GOT3 (cell line): Measurements from ENCODE around the gene PLAC1.

Experiments used
- DNase-seq: peaks from one replicate; lab custom pipeline; 2025; ENCODE audit warnings: mixed read lengths; lab: John Stamatoyannopoulos, UW

PLAC1 gene, protein sequence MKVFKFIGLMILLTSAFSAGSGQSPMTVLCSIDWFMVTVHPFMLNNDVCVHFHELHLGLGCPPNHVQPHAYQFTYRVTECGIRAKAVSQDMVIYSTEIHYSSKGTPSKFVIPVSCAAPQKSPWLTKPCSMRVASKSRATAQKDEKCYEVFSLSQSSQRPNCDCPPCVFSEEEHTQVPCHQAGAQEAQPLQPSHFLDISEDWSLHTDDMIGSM

DNA sequence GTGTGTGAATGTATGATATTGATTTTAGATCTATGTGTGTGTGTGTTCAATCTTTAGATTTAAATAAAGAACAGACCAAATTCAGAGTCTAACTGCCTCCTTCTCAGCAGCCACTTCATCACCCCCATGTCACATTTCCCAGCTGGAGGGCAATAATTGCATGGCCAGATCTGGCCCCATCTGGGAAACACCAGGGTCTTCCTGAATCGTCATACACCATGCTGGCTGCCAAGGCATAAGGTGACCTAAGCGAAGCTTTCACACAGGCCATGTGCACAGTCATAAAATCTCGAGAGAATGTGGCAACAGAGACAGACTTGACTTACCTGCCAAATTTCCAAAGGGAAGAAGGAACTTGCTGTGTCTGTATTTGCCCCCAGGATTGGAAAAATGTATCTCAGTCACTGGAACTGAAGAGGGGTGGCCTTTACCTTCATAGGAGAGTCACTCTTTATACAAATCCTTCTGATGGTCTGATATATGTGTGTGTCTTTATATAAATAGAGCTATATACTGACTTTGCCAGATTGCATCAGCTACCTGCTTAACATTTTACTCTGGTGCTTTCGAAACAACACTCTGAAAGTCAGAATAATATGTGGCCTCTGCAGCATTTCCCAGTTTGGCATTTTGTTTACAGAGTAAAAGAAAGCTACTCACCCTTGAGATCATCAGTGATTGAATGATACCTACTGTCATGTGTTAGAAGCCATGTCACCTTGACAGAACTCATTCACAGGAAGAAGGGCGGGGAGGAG lies at the start of gene PLAC1:
PLAC1 (minus strand) TSS at position 470 of the 758 bp plus-strand sequence. CDS start 91,789 bp downstream, outside the sequence.
- DNase-seq: no peak

DNA sequence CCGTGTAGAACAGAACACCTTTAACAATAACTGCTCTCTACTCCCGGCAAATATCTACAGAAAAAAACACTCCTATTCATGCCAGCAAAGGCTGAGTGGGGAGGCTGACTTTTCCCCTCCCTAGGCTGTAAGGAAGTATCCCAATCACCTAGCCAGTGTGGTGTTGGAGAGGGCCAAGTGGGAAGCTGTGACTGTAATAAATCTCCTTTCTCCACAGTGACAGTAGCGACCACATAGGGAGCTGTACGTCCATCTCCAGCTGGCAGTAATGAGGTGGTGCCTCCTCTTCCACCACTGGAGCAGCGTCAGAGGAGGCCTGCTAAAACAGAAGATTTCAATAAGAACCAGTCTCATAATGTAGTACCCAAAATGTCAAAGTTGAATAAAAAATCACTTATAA lies 47.9 kb upstream of the PLAC1 start:
- DNase-seq: no peak

DNA sequence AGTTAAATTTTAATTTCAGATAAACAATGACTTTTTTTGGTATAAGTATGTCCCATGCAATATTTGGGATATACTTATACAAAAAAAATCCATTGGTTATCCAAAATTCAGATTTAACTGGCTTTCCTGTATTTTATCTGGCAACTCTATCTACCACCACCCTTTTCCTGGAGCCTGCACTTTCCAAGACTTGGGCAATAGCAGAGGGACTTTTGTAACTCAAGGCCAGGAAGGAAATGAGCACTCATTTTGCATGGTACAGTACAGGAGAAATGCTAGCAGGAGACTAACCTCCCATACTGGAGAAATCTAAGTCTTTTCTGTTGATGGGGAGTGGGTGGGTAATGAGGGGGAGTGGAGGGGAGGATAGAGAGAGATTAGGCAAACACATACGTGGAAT lies 37.7 kb upstream of the PLAC1 start:
- DNase-seq: no peak

DNA sequence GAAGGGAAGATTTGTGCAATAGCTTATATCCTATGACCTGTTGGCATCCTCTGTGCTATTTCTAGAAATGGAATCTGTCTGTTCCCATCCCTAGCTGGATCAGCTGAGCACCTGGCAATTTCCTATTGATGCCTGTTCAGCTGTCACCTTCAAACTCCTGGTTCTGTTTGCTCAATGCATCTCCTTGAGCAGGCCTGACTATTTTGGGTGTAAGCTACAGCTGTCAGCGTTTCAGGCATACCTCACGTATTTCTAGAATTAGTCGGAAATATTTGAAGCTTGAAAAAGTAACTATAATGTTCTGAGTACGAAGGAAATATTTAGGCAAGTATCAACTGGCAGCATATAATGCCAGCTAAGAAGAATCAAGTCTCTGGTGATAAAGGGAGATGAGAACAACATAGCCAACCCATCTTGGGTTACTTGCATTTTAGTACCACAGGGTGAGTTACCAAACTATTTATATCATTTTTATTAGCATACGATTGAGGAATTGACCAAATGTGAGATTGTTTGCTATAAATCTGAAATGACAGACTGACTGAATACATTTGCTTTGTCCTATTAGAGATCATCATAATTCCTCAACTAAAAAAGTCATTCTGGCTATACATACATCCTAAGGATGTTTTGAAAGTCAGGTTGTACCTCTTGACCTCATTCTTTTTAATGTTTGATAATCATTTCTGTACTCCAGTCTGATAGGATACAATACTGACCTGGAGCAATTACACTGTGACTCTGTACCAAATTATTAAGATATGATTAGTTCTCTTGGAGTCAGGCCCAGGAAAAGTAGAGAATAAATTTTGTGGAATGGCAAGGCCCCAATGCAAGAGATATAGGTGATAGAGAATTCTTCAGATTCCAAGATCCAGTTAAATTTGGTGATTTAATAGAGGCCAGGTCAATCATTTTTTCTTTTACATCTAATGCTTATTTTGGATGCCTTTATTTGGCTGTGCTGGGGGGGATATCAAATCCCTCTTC lies 36.4 kb upstream of the PLAC1 start:
- DNase-seq: no peak

DNA sequence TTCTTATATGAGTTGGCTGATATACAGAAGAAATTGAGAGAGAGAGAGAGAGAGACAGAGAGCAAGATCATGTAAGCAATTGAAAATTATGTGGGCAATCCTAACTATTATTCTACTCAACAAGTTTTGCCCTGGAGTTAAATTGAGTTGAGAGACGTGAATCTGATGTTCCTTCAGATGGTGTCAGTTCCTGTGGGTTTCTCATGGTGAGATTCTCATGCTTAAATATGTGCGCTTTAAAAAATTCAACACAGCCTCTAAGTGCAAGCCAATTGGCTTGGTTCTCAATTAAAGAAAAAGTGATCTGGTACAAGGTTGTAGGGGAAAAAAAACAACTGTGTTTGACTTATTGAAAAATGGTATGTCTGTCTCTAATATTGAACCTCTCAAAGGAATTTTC lies 35.4 kb upstream of the PLAC1 start:
- DNase-seq: no peak

DNA sequence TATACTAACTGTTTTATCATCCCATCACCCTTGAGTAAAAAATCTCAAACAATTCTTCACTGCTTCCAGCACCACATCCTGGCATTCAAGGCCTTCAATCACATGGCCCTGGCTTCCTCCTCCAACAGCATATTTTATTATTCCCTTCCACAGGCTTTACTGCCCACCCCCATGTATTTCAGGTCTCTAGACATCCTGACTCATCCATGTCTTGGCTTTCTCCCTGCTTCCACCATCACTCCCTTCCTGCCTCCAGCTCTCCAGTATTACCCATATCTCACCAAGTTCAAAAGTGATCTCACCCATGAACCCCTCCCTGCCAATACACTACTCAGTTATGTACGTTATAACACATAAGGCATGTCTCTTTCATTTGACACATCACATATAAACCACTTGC lies 34.7 kb upstream of the PLAC1 start:
- no peak for DNase-seq

DNA sequence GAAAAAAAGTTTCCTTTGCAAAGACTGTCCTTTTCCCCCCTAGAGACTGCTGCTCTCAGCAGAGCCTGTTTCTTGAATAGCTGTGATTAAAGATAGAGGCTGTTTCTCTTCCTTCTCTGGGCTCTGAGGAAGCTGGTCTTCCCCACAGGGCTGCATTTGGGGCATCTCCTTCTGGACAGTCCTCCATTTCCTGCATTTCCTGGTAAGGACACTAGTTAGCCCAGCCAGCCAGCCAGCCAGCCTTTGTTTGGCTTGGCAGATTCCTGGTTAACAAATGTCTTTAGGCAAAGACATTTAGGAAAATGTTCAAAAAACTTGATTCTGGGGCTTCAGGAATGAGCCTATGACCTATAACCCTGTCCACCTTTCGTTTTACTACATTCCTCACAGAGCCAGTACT lies 34.0 kb upstream of the PLAC1 start:
- no peak for DNase-seq

DNA sequence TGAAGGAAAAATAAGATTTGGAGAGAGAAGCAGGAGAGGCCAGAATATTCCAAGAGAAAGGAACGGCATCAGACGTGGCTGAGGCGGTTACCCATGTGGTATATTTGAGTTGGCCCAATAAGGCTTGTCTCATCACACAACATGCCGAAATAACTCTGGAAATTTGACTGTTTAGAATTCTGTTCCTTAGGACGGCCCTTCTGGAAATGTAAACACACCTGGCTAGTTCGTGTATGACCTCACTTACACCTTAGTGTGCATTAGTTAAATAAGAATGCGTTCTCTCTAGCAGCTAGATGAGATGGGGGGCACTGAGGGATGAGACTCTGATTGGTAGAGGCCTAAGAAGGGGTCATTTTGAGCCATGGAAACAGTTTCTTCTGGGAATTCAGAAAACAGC lies 33.2 kb upstream of the PLAC1 start:
- no peak for DNase-seq

DNA sequence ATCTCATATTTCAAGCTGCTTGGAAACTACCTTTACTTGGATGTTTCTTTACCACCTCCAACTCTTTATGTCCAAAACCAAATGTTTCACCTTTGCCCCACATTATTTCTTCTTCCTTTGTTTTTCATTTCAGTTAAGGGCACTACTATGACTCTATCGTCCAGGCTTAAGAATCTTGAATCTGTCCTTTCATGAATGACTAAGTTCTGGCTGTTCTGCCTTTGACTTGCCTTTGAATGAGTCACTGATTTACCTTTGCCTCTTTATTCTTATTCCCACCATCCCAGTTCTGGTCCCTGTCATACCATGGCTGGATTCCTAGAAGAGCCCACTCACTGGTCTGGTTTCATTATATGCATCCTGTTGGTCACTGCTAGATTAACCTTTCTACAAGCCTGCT lies 30.6 kb upstream of the PLAC1 start:
- DNase-seq: no peak

DNA sequence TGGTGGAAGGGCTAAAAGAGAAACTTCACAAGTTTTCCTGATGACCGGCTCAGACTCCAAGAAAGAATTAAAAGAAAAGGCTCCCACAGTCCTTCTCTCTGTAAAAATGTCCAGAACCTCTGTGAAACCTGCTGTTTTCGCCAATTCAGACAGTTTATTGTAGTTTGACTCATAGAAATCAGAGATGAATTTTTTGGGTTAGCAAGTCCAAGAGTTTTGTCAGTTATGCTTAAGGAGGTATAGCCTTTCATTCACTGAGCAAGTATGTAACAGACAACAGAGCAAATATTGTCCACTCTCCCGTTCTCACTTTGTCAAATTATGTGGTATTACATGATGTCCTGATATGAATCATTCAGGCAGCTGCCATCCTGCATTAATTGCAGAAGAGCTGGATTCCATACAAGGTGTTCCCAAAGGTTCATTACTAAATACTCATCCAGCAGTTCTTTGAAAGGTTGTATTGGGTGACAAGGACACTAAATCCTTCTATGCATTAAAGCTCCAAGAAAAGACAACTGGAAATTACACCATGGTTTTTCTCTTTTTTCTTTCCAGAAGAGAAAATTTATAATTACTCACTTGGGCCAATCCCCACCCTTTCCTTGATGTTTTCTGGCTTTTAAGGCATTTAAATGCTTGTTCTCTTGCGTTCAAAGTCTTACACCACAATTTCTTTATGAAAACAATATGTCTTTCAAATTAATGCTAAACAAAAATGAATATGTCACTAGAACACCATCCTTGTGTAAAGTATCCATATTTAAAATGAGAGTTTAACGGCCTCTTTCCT lies 30.0 kb upstream of the PLAC1 start:
- DNase-seq: no peak

DNA sequence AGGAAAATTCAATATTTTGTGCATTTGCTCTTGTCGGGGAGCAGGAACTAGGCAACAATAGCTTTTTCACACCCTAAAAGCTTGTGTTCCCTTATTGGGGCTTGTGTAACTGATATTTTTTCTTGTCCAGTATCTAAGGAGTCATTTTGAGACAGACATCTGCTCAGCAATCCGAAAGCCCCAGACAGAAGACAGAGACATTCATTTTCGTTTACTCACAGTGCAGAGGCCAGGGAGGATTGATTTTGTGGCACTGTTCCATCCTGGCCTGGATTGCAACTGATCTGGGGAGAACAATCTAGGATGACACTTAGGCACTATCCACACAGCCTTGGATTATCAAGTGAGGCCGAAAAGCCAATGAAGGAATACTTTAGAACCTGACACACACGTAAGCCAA lies 27.4 kb upstream of the PLAC1 start:
- DNase-seq: no peak

DNA sequence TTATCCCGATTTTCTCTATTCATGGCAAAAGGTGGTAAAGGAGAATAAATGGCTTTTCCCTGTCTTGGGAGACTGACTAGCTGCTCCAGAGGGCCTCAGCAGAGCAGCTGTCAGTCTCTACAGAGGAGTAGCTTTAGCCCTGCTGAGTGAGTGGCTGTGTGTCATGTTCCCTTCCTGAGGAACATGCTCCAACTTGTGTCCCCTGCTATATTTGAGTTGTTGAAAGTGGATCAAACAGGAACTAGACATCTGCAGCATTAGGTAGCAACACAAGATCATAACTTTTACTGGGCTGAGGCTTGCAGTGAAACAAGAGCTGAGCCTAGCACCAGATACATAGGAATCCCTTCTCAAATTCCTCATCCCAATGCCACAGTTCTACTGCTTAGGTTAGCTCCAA lies 26.7 kb upstream of the PLAC1 start:
- DNase-seq: no peak

DNA sequence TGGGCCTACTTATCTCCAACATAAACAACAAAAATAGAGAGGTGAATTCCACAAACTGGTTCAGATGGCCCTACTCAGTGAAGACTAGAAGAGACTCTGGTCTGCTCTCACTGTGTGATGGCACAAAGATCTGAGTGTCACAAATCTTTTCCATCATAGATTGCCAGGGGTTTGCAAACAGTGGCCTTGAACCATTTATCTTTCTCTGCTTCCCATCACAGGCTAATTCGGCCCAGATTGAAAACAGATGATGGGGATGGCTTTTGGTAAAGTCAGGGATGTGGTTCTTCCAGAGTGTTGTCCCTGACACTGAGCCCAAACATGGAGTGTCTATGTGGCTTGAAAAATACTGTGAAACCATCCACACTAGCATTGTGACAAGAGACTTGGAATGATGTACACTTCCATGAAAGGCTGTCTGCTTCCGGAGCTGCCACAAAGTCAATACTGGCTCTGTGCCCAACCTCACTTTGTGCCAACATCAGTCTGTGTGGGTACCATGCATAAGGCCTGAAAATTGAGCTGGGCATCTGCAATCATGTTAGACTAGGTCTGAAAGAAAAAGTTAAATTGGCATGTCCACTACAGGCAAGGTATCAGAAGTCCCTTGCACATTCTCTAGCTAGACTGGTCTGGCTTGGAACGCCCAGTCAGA lies 25.2 kb upstream of the PLAC1 start:
- no peak for DNase-seq

DNA sequence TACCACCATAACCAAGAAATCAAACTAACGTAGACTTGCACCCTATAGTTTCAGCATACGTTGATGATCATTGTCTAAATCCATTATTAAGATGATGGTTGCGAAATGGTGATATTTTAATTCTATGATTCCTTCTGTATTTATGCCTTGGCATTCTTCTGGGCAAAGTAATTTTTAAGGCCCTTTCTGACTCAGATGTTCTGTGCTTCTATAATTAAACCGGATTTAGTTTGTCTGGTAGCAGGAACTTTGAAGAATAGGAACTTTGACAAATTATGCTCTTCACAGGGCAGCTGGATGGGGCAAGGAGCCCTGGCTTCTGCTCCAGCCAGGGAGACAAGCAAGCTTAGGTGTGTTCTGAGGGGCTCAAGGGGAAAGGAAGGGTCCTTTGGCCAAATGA lies 23.8 kb upstream of the PLAC1 start:
- no peak for DNase-seq

DNA sequence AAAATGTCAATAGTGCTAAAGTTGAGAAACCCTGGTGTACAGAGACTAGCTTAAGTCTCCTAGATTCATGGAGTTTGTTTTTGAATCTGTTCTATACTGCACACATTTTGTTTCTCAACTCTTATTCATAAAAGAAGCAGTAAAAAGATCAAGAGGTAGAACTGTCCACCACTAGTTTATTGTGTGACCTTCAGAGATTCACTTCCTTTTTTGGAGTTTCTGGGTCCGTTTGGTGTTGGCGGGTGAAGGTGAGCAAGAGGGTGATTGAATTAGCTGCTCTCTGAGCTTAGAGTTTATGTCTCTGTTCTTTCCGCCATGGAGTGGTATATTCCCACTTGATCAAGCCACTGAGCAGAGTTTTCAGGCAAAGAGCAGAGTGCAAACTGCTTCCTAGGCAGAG lies 21.4 kb upstream of the PLAC1 start:
- DNase-seq: no peak

DNA sequence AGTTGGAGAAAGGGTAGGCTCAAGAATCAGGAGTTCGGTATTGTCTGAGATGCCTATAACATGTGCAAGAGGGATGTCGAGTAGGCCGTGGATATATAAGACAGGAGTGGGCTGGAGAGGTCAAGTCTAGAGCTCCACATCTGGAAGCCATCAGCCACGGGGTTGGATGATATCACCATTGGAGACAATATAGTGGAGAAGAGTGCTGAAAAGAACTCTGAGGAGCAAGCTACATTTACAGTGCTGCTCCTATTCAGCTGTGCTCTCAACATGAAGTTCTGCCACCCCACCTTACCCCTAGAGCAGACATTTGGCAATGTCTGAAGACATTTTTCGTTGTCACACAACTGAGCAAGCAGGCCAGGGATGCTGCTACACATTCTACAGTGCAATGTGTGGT lies 20.9 kb upstream of the PLAC1 start:
- DNase-seq: no peak

DNA sequence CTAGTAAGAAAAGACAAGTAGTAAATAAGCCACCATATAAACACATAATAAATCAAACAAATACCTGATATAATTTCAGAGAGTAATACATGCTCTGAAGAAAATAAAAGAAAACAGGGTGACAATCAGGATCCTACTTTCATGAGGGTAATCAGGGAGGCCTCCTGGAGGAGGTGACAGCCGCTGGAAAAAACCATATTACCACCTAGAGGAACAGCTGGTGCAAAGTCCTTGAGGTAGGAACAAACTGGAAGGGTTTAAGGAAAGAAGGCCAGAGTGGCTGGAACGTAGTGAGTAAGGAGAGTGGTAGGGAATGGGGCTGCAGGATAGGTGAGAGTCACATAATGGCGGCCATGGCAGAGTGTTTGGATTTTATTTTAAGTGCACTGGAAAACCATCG lies 19.1 kb upstream of the PLAC1 start:
- DNase-seq: no peak

DNA sequence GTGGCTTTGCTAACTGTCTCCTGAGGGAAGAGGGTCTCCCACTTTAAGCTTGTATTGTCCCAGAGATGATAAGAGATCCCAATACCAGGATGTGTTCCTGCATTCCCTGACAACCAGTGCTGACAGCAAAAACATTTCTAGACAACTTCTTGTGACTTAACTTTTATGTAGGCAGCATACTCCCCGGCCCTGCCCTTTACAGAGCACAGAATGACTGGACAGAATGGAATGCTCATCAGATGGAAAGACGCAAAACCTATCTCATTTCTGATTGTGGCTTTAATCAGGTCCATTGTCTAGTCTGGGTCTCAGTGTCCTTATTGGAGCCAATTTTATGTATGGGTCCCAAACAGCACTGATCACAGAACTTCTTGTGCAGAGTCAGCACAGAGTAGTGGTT lies 18.2 kb upstream of the PLAC1 start:
- no peak for DNase-seq

DNA sequence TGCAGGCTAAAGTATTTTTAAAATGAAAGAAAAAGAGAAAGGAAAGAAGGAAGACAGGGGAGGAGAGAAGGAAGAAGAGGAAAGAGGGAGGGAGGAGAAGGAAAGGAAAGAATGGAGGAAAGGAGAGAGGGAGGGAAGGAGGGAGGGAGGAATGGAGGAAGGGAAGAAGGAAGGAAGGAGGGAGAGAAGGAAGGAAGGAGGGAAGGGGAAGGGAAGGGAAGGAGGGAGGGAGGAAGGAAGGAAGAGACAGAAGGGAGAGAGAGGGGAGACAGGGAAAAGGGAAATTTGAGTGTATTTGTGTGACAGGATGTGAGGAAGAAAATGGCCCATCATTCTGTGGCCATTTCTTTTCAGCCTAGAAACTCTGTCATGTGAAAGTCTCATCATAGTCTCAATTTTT lies 14.9 kb upstream of the PLAC1 start:
- no peak for DNase-seq

DNA sequence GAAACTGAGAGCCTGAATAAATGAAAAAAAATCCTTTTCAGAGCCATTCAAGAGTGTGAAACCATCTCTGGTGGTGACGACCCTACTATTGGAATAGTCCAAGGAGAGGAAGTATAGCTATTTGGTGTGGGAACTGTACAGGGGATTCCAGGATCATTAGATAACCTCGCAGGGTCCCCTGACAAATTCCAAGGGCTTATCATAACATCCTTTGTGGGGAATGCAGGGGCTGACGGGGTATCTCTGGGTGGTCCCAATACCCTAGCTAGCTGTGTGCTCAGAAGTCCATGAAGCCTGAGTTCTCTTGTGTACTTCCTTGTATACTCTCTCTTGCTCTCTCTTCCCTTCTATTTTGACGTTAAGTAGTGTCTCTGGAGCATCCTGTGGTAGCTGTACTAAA lies 13.8 kb upstream of the PLAC1 start:
- no peak for DNase-seq

DNA sequence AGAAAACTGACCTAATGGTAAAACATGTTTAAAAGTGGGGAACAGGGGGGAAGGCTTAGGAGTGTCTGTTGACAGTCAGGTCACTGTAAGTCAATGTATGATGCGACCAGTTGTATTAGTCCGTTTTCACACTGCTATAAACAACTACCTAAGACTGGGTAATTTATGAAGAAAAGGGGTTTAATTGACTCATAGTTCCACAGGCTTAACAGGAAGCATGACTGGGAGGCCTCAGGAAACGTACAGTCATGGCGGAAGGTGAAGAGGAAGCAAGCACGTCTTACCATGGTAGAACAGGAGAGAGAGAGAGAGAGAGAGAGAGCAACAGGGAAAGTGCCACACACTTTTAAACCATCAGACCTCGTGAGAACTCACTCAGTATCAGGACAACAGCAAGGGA lies 13.0 kb upstream of the PLAC1 start:
- no peak for DNase-seq
